DMS53 (cell line): ENCODE data around the gene FGGY.
"Not testable (repeated sequence)": the region's sequence is repeated elsewhere in the genome, so short reads cannot be mapped to it uniquely, and the experiment has no call there.

Source experiments
- DNase-seq: peaks from one replicate; lab custom pipeline; 2025; lab: John Stamatoyannopoulos, UW

The FGGY gene

GRCh38 chr1:59701376-59701775 is 404.5 kb downstream of the FGGY start:
- no peak for DNase-seq

- DNase-seq, result no peak
Measured at GRCh38 chr1:59703226-59703917, 406.5 kb downstream of the FGGY start.

- DNase-seq, result no peak
Measured at GRCh38 chr1:59703918-59704378, 407.1 kb downstream of the FGGY start.

DNA sequence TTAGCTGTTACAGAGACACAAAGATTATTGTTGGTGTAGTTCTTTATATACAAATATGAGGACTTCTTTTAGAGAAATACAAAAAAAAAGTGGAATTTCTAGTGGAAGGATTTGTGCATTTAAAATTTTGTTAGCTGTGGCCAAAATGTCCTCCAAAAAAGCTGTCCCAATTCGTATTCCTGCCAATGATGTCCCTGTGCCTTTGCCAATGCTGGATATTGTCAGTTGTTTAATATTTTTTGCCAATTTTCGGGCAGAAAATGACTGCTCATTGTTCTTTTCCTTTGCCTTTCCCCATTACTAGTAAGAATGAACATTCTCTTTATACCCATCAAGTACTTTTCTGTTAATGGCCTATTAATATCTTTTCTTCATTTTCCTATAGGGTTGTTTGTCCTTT is 407.8 kb downstream of the FGGY start:
- no peak for DNase-seq

DNA sequence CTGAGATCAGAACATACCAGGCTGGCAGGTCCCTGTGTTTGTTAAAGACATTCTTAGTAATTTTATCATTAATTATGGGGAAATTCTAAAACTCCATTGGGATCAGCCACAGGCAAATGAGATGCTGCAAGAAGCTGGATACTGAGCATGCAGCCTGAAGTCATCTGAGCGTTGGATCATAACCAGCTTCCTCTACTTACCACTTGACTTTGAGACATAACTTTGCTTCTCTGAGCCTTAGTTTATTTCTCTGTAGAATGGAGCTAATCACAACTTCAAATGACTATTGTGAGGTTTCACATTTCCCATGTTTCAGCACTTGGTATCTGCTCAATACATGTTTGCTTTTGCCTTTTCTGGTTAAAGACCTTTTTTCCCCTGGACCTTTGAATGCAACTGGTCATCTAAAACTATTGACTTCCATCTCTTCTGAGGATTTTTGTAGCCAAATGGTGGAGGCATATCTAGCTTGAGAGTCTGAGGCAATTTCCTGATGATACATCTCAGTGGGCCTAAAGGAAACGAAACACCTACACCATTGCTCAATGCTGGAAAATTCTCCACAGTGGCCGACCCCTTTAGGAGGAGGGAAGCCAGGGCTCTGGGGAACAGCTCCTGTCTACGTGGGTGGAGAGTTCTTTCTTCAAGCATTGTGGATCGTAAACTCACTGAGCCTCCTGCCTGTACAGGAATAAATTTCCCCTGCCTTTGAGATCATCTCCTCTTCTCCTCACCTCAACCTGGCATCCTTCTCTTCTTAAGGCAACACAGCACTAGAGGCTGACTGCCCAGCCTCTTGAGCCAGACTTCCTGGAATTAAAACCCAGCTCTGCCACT is 408.8 kb downstream of the FGGY start:
- DNase-seq, result no peak

DNA sequence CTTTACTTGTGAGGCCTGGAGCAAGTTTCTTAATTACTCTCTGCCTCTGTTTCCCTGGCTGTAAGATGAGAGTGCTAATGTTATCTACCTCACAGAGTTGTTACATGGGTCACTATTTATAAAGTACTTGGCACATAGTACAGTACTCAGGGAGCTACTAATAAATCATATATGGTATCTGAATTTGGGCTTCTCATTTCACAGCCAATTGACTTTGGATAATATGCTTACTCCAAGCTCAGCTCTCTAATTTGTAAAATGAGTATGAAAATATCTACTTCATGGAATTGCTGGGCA is 409.4 kb downstream of the FGGY start:
- DNase-seq, result no peak

GRCh38 chr1:59707178-59707791 is 410.4 kb downstream of the FGGY start:
- no peak for DNase-seq

DNA sequence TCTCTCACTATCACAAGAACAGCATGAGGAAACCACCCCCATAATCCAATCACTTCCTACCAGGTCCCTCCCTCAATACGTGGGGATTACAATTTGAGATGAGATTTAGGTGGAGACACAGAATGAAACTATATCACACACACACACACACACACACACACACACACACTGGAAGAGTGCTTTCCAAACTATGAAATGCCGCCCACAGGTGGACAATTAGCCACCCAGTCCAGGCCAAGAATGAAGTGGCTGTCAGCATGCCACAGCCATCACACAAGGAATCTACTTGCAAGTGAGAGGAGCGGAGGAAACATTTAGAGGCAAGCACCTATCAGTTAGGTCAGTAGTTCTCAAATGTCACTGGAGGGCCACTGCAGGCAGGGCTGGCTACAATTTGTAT is 412.4 kb downstream of the FGGY start:
- DNase-seq, result no peak

DNA sequence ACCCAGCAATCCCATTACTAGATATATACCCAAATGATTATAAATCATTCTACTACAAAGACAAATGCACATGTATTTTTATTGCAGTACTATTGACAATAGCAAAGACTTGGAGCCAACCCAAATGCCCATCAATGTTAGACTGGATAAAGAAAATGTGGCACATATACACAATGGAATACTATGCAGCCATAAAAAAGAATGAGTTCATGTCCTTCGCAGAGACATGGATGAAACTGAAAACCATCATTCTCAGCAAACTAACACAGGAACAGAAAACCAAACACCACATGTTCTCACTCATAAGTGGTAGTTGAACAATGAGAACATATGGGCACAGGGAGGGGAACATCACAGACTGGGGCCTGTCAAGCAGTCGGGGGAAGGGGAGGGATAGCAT is 414.0 kb downstream of the FGGY start:
- DNase-seq, result not testable (repeated sequence)

- no peak for DNase-seq
Measured at GRCh38 chr1:59714219-59714618, 417.3 kb downstream of the FGGY start.

DNA sequence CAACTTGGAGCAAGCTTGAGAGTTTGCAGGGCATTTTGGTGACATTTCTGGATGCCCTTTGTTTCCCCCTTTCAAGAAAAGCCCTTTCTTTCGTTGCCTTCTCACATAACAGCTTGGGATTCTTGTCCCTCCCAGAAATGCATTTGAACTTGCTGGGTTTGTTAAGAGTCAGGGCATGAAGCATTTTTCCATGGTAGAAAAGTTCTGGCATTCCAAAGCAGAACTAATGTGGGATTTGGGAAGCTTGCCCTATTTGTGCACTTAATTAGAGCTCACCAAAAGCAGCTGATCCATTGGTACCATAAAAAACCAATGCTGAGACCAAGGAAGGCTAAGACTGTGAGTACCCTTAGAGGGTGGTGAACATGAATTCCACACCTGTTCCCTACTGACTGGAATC is 418.1 kb downstream of the FGGY start:
- DNase-seq, result no peak

DNA sequence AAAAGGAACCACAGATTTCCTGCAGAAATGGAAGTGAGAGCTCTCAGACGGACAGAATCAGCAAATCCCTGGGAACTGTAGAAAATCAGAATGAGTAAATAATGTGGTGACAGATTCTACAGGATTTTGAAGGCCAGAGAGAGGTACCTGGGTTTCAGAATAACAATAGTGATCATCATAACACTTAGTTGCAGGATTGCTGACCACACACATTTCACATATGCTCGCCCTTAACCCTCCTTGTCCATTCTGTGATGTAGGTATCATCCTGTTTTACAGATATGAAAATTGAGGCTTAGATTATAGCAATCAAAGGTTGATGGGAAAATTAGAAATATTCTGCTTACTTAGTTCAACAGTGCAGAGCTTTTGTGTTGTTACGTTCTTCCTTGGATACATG is 419.9 kb downstream of the FGGY start:
- no peak for DNase-seq

GRCh38 chr1:59718064-59718988 is 421.4 kb downstream of the FGGY start:
- DNase-seq, result peak; percentile 52

DNA sequence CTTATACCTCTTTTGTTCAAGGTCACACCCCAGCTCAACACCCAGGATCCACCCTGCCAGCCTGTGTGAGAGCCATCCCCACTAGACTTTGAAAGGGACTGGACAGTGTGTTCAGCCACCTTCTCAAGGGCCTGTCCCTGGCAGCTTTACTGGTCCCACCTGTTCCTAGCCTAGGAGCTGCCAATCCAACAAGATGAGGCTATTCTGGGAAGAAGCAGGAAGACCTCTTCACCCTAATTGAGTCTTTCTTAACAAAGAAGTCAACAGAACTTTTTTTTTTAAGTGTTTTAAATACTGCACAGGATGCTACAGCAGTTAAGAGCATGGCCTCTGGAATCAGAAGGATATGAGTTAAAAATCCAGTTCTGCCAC is 422.1 kb downstream of the FGGY start:
- DNase-seq, result no peak

GRCh38 chr1:59720326-59721115 is 423.6 kb downstream of the FGGY start:
- no peak for DNase-seq

- DNase-seq, result no peak
Measured at GRCh38 chr1:59730302-59730701, 433.4 kb downstream of the FGGY start.

DNA sequence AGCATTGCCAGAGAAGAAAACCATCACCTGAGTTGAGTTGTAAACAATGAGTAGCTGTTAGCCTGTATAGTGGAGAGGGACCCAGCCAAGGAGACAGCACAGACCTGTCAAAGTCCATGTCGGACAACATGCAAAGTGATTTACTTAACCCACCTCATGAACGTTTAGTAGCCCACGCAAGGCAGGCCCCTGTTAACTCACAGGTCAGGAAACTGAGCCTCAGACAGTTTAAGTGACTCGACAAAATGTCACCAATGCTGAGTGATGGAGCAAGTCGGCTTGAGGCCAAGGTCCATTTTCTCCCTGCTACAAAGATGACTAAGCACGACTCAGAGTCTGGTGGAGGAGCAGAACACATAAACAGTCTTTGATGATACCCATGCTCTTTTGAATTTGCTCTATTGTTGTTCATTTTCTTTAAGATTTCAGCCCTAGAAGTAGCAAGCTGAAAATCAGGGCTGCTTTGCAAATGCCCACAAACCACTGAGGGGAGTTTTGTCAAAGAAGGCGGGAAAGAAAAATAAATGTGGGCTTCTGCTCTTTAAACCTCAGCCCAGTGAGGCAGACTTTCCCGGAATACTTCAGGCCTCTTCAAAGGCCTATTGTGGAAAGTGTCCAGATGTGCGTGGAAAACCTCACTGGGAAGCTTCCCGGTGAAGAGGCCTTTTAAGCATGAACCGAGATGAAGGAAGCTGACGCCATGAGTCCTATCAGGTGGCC is 434.0 kb downstream of the FGGY start:
- peak; percentile 87 for DNase-seq

GRCh38 chr1:59731591-59731990 is 434.7 kb downstream of the FGGY start:
- no peak for DNase-seq

DNA sequence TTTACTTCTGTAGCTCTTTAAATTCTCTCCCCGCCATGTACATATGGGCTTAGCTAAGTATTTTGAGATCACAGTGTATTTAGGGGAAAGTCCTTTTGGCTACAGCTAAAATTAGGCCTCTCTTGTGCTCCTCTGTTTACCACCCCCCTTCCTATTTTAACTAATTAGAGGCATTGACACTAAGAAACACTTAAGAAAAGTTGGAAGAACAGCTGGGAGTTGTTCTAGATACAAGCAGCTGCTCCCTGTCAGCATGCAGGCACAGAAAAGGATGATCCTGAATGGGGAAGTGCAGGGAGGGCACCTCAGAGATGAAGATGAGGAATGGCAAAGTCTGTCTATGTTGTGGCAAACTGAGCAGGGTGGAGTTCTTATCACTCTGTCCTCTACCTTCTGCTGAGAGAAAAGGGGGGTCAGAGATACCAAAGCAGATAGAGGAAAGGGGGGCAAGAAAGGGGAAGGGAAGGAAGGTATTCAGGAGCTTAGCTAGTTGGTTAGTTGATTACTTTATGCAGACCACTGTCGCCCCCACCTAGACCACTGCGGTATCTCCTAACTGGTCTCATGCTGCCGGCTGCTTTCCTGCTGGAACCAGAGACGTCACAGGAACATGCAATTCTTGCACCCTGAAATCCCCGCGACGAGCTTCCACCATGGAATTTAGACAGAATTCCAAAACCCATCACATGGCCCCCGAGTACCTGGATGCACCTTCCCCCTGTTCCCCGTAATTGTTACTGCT is 435.5 kb downstream of the FGGY start:
- no peak for DNase-seq
